GM21825 (cell line): ENCODE results near the gene HSD3B1.

Experiments used
- ATAC-seq: cut with Tn5 transposase; IDR thresholded peaks from one replicate; pipeline ENCODE4 v1.9.1; 2021; ENCODE audit warnings: mild to moderate bottlenecking, moderate library complexity; ENCODE audit not compliant: unreplicated experiment

HSD3B1 gene

DNA sequence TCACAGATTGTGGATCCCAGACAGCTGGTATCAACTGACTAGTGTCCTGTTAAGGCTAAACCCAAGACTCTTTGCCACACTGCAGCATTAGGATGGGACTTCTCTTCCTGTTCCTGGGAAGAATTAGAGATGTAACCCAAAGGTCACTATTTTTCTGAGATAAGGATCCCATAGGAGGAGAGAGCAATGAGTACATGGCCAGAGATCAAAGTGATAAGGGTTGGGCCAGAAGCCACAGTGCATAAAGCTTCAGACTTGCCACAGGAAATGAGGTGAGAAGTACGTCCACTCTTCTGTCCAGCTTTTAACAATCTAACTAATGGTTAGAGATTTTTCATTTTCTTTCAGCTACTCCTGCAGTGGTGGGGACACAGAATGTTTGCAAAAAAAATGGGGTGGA lies at the start of gene HSD3B1:
TSS of gene HSD3B1 (plus strand) at position 270 of the 400 bp plus-strand sequence. CDS start 267 bp downstream, outside the sequence.
- no peak for ATAC-seq

DNA sequence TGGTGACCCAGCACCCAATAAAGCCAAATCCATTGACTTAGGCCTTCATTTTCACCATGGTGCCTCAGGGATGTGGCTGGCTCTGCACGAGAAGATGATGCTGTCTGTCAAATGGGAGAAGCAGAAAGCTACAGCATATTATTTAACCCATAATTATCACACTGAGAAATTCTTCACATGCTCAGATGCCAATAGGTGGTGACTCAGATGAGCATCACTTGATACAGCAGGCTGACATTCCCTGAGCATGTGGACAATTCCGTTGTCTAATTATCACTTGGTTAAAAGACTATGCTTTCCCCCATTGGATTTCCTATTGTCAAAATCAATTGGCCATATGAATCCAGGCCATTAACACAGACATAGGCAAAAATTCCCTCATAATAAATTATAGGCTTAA lies 44.0 kb upstream of the HSD3B1 start:
- no peak for ATAC-seq

- no peak for ATAC-seq
Measured at GRCh38 chr1:119463569-119463968, 43.4 kb upstream of the HSD3B1 start.

- ATAC-seq: no peak
Measured at GRCh38 chr1:119466445-119466844, 40.6 kb upstream of the HSD3B1 start.

- ATAC-seq: no peak
Measured at GRCh38 chr1:119467219-119467618, 39.8 kb upstream of the HSD3B1 start.

DNA sequence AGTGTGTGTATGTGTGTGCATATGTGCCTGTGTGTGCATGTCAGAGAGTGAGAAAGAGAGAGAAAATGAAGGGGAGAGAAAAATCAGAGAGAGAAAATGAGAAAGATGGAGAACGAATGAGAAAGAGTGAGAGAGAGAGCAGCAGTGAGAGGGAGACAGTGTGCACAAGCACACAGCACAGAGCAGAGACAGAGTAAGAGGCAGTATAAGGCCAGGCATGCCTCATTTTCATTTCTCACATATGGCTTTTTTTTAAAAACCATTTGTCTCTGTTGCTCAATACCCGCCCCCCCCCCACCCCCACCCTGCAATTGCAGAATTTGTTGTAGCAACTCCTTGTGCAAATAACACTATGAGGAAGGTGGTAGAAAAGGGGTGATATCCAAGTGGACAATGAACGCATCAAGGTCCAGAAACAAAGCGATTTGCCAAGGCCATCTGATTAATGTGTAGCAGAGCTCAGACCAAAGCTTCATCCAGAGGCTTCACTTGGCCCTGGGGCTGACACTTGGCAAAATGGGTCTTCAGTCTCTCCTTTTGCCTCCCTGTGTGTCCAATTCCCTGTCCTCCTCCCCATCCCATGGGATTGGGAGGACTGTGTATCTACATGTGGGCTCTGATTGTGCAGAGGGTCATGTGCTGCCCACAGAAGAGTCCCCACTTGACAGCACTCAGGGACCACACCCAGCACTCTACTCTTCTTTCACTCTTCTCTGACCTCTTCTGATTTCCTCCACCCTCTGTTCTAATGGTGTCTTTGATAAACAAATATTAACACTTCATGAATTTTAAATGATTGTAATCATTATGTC lies 38.9 kb upstream of the HSD3B1 start:
- ATAC-seq: no peak

DNA sequence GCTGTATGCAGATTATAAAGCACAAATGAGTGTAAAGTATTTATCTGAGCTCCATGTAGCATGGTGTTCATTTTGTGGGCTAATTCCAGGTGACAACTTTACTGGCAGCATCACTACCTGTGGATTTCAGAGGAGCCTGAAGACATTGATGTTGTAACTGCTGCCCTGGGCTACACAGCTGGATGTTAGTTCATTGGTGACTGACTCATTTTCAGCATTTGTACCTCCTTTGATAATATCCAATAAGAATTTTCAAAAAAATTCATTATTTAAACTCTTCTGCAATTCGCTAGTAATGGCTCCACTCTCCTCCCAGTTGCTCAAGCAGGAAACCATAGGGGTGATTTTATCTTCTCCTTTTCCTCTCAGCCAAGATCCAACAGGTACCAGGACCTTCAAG lies 37.3 kb upstream of the HSD3B1 start:
- ATAC-seq: no peak

DNA sequence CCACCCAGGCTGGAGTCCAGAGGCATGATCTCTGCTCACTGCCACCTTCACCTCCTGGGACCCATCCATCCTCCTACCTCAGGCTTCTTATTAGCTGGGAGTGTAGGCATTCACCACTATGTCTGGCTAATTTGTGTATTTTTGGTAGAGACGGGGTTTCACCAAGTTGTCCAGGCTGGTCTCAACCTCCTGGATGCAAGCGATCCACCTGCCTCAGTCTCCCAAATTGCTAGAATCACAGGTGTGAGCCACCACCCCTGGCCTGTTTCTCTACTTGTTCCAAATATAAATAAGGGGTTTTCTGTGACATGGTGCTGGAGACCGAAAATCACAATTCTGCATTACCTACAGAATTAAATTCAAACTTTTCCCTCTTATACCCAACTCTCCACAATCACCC lies 36.6 kb upstream of the HSD3B1 start:
- no peak for ATAC-seq

DNA sequence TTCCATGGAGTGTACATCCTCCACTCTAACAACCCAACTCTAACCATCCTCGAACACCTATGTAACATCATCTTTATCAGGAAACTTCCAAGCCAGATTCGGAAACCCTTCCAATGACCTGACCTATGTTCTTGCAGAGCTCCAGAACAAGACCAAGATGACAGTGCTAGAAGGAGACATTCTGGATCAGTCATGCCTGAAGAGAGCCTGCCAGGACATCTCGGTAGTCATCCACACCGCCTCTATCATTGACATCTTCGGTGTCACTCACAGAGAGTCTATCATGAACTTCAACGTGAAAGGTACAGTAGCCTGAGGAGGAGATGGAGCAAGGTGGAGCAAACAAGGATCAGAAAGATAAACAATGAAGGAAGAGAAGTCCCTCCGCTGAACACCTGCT lies 36.1 kb upstream of the HSD3B1 start:
- no peak for ATAC-seq

DNA sequence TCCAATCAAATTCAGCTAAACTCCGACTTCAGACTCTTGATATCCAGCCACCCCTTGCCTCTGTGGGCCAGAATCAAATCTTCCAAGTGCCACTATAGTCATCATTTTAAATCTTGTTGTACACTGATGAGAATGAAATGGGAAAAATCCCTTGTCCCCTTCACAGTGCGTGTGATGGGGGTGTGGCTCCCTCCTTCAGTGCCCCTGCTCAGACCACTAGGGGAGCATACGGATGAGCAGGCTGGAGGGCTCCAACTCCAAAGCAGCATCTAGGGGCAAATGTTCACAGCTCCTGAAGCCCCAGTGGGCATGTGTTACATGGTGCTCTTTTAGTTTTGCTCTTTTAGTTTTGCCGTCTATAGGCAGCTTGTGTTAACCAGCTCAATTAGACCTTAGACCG lies 35.4 kb upstream of the HSD3B1 start:
- ATAC-seq: no peak

GRCh38 chr1:119472080-119472818 lies 34.8 kb upstream of the HSD3B1 start:
- ATAC-seq: no peak

DNA sequence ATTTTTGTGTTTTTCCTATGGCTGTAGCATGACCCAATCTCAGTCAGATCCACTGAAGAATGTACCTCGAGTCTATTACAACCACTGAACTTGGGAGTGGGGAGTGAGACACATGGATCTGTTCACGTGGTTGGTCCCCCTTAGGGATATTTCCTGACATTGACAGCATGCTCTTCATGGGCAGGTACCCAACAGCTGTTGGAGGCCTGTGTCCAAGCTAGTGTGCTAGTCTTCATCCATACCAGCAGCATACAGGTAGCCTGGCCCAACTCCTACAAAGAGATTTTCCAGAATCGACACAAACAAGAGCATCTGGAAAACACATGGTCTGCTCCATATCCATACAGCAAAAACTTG lies 34.2 kb upstream of the HSD3B1 start:
- no peak for ATAC-seq

- ATAC-seq: no peak
Measured at GRCh38 chr1:119475866-119476439, 31.1 kb upstream of the HSD3B1 start.

- ATAC-seq: no peak
Measured at GRCh38 chr1:119477710-119478109, 29.3 kb upstream of the HSD3B1 start.

GRCh38 chr1:119480175-119480574 lies 26.8 kb upstream of the HSD3B1 start:
- no peak for ATAC-seq

GRCh38 chr1:119481951-119482350 lies 25.1 kb upstream of the HSD3B1 start:
- no peak for ATAC-seq

- no peak for ATAC-seq
Measured at GRCh38 chr1:119482517-119483425, 24.2 kb upstream of the HSD3B1 start.

- ATAC-seq: no peak
Measured at GRCh38 chr1:119483441-119484200, 23.4 kb upstream of the HSD3B1 start.

DNA sequence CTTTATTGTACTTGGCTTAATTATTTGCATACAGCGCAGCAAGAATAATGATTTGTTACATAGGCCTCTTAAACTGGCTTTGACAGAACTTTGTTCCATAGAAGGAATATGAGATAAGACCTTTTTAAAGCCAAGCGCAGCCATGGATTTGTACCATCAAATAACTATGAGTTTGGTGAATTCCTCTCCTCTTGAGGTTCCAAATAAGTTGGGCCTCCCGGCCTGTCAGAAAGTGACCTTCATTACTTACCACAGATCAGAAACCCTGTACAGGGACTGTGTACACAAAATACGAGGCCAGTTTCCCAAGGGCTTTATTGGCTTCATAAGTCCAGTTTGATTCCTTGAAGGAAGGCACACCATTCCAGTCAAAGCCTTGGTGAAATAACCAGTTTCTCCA lies 21.8 kb upstream of the HSD3B1 start:
- no peak for ATAC-seq

- no peak for ATAC-seq
Measured at GRCh38 chr1:119488216-119488615, 18.8 kb upstream of the HSD3B1 start.
